CMK (cell line): ENCODE results near the gene BIK.
"Not testable (repeated sequence)": the region's sequence is repeated elsewhere in the genome, so short reads cannot be mapped to it uniquely, and the experiment has no call there.

Source experiments
- DNase-seq: peaks from one replicate; pipeline ENCODE4 v3.0.0-alpha.2; 2010; ENCODE audit warnings: low read depth

BIK gene

GRCh38 chr22:43104950-43105349, 5.6 kb upstream of the BIK start:
- not testable (repeated sequence) for DNase-seq

- no peak for DNase-seq
These were observed 4.2 kb upstream of the BIK start for GRCh38 chr22:43106302-43106701.

- DNase-seq, result no peak
These were observed 1.0 kb upstream of the BIK start for GRCh38 chr22:43109511-43109910.

- DNase-seq, result no peak
These were observed 568 bp upstream of the BIK start for GRCh38 chr22:43109921-43110443.

DNA sequence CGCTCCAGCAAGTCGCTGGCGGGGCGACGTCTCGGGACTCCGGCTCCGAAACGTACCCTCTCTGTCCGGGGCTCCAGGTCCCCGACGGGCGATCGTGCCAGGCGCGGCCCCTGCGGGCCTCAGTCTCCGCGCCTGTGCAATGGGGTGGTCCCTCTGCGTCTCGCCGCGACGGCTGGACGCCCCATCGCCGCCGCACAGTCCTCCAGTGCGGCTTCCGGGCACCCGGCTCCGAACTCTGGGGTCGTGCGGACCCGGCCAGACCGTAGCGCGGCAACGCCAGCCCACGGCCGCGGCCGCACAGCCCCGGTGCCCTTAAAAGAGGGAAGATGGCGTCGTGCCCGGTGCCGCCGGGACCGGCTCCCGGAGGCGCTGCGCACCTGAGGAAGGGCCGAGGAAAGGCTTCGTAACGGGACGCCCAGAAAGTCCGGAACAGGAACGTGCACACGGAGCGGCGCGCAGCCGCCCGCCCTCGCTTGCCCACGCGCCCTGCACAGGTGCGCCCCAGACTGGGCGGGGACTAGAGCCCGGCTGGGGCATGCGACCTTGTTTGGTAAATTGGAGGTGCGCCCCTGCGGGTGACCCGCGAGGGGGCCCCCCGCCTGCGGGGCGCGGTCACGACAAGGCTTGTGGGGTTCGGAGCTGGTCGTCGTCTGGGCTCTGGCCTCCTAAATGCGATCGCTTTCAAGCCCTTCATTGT, 525 bp downstream of the BIK start:
- DNase-seq, result no peak

- no peak for DNase-seq
These were observed 3.1 kb downstream of the BIK start for GRCh38 chr22:43113526-43114251.

DNA sequence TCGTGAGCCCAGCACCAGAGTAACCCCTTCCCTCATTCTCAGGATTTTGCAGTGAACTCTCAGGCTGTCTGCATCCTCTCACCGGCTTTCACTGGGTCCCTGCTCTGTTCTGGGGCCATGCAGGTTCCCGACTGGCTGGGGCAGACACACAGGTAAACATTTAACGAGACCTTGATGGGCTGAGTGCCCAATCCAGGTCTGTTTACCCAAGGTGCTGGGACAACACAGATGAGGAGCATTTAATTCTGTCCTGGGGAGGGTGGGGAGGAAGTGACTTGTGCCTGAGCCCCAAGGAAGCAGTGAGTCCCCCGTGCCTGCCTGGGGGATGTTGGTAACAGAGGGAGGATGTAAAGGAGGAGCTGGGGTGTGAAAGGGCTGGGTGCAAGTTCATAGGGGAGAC, 4.4 kb downstream of the BIK start:
- no peak for DNase-seq

- no peak for DNase-seq
These were observed 6.4 kb downstream of the BIK start for GRCh38 chr22:43116932-43117331.

- no peak for DNase-seq
These were observed 7.7 kb downstream of the BIK start for GRCh38 chr22:43118024-43118849.

DNA sequence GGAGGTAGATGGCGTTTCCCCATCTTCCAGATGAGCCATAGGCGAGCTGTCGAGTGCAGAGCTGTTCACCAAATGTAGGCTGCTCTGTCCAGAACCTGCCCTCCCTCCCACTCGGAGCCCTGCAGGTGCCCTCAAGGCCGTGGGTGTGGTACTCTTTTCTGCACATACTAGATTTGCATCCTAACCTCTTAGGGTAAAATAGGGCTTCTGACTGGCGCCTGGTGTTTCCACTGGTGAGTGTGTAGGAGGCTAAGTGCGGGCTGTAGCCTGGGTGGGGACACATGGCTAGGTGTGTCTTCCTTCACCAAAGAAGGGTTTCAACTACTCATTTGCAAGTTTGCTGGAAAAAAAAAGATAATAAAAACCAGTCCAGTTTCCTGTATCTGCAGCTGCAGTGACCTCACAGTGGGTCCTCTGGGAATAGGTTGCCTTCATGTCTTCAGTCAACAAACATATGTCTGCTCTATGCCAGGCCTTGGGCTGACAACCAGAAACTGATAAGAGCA, 8.5 kb downstream of the BIK start:
- DNase-seq, result no peak

GRCh38 chr22:43126501-43127165, 16.1 kb downstream of the BIK start:
- DNase-seq, result no peak

GRCh38 chr22:43127166-43127908, 16.8 kb downstream of the BIK start:
- no peak for DNase-seq

GRCh38 chr22:43128116-43128515, 17.6 kb downstream of the BIK start:
- no peak for DNase-seq

DNA sequence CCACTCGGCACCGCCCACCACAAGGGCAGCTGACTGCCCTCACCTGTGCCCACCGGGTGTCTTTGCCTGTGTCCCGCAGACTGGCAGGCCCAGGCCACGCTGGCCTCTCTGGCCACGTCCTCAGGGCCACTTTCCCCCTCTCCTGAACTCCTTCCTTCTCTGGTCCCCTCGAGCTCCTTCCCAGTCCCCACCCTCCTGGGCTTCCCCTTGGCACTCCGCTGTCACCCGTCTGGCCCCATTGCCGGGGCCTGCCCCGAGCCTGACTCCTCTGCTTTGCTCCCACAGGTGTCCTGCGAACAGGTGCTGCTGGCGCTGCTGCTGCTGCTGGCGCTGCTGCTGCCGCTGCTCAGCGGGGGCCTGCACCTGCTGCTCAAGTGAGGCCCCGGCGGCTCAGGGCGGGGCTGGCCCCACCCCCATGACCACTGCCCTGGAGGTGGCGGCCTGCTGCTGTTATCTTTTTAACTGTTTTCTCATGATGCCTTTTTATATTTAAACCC, 18.4 kb downstream of the BIK start:
- DNase-seq, result no peak

GRCh38 chr22:43129426-43130425, 19.2 kb downstream of the BIK start:
- DNase-seq, result no peak

- no peak for DNase-seq
These were observed 21.4 kb downstream of the BIK start for GRCh38 chr22:43131773-43132501.

DNA sequence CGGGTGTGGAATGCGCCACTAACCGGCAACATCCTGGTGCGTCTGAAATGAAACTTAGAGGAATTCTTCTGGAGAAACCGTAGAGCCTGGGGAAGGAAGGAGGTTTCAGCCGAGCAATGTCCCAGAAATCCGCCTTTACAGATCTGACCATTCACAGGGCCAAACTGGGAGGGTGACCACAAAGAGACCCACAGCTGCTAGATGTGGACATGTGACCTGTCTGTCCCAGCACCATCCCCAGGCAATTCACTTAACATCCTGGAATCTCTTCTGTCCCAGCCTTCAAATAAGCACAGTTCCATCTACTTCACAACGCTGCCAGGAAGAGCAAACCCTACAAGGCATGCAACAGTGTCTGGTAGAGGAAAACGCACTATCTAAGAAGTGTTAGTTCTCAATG, 22.9 kb downstream of the BIK start:
- DNase-seq, result no peak

DNA sequence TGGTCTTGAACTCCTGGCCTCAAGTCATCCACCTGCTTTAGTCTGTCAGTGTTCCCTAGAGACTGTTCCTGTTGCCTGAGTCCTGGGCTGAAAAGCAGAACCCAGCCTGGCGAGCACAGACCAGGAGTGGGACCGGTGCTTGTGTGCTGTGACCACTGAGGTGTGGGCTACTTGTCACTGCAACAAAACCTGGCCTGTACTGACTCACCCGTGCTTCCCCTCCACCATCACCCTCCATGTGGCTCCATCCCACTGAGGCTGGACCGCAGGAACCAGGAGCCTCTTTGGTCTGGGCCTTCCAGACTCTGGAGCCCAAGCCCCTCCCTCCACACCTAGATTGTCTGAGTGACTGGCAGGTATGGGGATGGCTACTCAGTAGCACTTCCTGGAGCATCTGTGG, 24.0 kb downstream of the BIK start:
- no peak for DNase-seq

- no peak for DNase-seq
These were observed 25.0 kb downstream of the BIK start for GRCh38 chr22:43135565-43135964.
